GM10266 (cell line): ENCODE results near the gene CCDC13.

Experiments
- DNase-seq: peaks from one replicate; pipeline ENCODE4 v3.0.0; 2012; ENCODE audit errors: extremely low spot score
- CTCF ChIP-seq: IDR thresholded peaks from 2 replicates; pipeline ENCODE4 v1.5.1; 2012; ENCODE audit warnings: mild to moderate bottlenecking, low read depth; ENCODE audit not compliant: control insufficient read depth, insufficient read depth; ENCODE audit errors: missing control alignments

The CCDC13 gene

GRCh38 chr3:42736081-42736480 lies 37.0 kb downstream of the CCDC13 start:
- no peak for DNase-seq
- TF ChIP-seq CTCF = no peak

GRCh38 chr3:42735615-42736014 lies 37.4 kb downstream of the CCDC13 start:
- no peak for DNase-seq
- TF ChIP-seq CTCF = no peak

- no peak for DNase-seq
- no peak for TF ChIP-seq CTCF
These were observed 38.0 kb downstream of the CCDC13 start for GRCh38 chr3:42735019-42735418.

GRCh38 chr3:42734263-42734860 lies 38.7 kb downstream of the CCDC13 start:
- no peak for TF ChIP-seq CTCF
- no peak for DNase-seq

- TF ChIP-seq CTCF = no peak
- DNase-seq = no peak
These were observed 39.4 kb downstream of the CCDC13 start for GRCh38 chr3:42733501-42734262.

- no peak for DNase-seq
- no peak for TF ChIP-seq CTCF
These were observed 40.1 kb downstream of the CCDC13 start for GRCh38 chr3:42732829-42733459.
